Testis (tissue), 3 donors: Measurements from ENCODE around the gene MAD2L2. TPM values are rescaled to one million over a fixed set of nuclear protein-coding genes. Genes with fewer than 3 reads are reported as not detected.
"Not testable (repeated sequence)": the region's sequence is repeated elsewhere in the genome, so short reads cannot be mapped to it uniquely, and the experiment has no call there.

Experiments
- DNase-seq: peaks from one replicate; pipeline ENCODE4 v3.0.0-alpha.2; 2019
- H3K27ac ChIP-seq, 2 donors: fragments of 200-600 bp; sonication (generic); one replicate each; pipeline ENCODE4 v1.5.1; 2019
- H3K27me3 ChIP-seq: fragments of 200-600 bp; sonication (generic); one replicate; pipeline ENCODE4 v1.5.1; 2019
- H3K36me3 ChIP-seq: fragments of 200-600 bp; sonication (generic); one replicate; pipeline ENCODE4 v1.5.1; 2017; ENCODE audit warnings: low read depth; ENCODE audit errors: missing control alignments
- H3K4me1 ChIP-seq: fragments of 200-600 bp; sonication (generic); one replicate; pipeline ENCODE4 v1.5.1; 2019
- H3K4me3 ChIP-seq, 2 donors: fragments of 200-600 bp; sonication (generic); one replicate each; pipeline ENCODE4 v1.5.1; 2017 to 2019
- H3K9me3 ChIP-seq: fragments of 200-600 bp; sonication (generic); one replicate; pipeline ENCODE4 v1.5.1; 2017
- CTCF ChIP-seq, 3 experiments: fragments of 450-650 bp in 2 of 3; fragments of 200-600 bp in 1 of 3; sonication (generic) in 1 of 3; IDR thresholded peaks; one replicate each; pipeline ENCODE4 v1.5.1; 2016 to 2019; ENCODE audit warnings: antibody characterized with exemption in 3 of 3, mild to moderate bottlenecking in 2 of 3, moderate library complexity in 1 of 3
- POLR2A ChIP-seq: fragments of 450-650 bp; IDR thresholded peaks from one replicate; pipeline ENCODE4 v1.6.1; 2017; ENCODE audit warnings: antibody characterized with exemption, mild to moderate bottlenecking, moderate library complexity
- WGBS, 2 donors: methylation state at CpG; one replicate each; pipeline ENCODE4 v1.1.5; 2018; 5-methylcytosine and 5-hydroxymethylcytosine counted together
- intact Hi-C: fragments of 100-400 bp; cut with DNase I; formaldehyde crosslinking; loops from one replicate; pipeline ENCODE4 v1.15.1; 2023; ENCODE audit warnings: low total_unique reads
- polyA plus RNA-seq: library from polyadenylated mRNA; stranded (reverse); fragments of 350-450 nt; fragmentation: Illumina TruSeq; extraction: RNeasy Lipid Tissue Mini Kit (QIAGEN cat#74804); gene quantifications from one replicate; pipeline ENCODE4 v1.2.3, GENCODE V29; 2014; ENCODE audit warnings: low read depth, low replicate concordance; ENCODE audit not compliant: insufficient read depth
- total RNA-seq, 2 donors: library from RNA; depleted of rRNA; stranded (reverse); fragments of >200 nt; gene quantifications; one replicate each; pipeline ENCODE4 v1.2.3, GENCODE V29; 2016

Gene MAD2L2
- total and polyA plus RNA-seq, 3 donors from 2014 or later = 77.0 to 116 (median 115) TPM

GRCh38 chr1:11645670-11646265, 35.2 kb downstream of the MAD2L2 start:
- H3K4me1 ChIP-seq = peaks cover 29% of the 10 kb centered on the region
- no peaks in the 10 kb centered on the region for H3K27me3 ChIP-seq
- WGBS, 2 donors = 45 to 47% methylated on average over 8 of the region's 8 CpGs
- peak; percentile 80 for DNase-seq
- no peak for TF ChIP-seq POLR2A
- TF ChIP-seq CTCF (IDR thresholded peaks at IDR 0.05) = peak; percentile 38 to 69 (median 45)
- intact Hi-C loops = loop anchor here (10.0 kb wide), 2 partner anchors 391 to 601 kb away; partner anchors contain the start of gene MASP2
- H3K27ac ChIP-seq = no peak overlapping the region
- no peaks in the 10 kb centered on the region for H3K36me3 ChIP-seq
- H3K4me3 ChIP-seq = no peak overlapping the region
- H3K9me3 ChIP-seq = no peaks in the 10 kb centered on the region

- Histone ChIP-seq H3K4me3 (no peak overlapping the region), H3K27ac (no peak overlapping the region), H3K4me1 (peaks cover 26% of the 10 kb centered on the region), H3K27me3 (no peaks in the 10 kb centered on the region), H3K36me3 (no peaks in the 10 kb centered on the region), H3K9me3 (no peaks in the 10 kb centered on the region)
- no peak for DNase-seq
- TF ChIP-seq CTCF (IDR thresholded peaks at IDR 0.05) = no peak
- TF ChIP-seq POLR2A = no peak
- 89 to 90% methylated on average over 5 of the region's 5 CpGs for WGBS, 2 donors
- intact Hi-C loops = loop anchor here (10.0 kb wide), 2 partner anchors 390 to 600 kb away; partner anchors contain the start of gene MASP2
Observed at GRCh38 chr1:11645270-11645669, 35.7 kb downstream of the MAD2L2 start.

GRCh38 chr1:11643782-11644181, 37.2 kb downstream of the MAD2L2 start:
- Histone ChIP-seq H3K27me3 (no peaks in the 10 kb centered on the region), H3K36me3 (no peaks in the 10 kb centered on the region), H3K4me3 (no peak overlapping the region), H3K9me3 (no peaks in the 10 kb centered on the region), H3K4me1 (peaks cover 11% of the 10 kb centered on the region), H3K27ac (no peak overlapping the region)
- 65 to 70% methylated on average over 5 of the region's 5 CpGs for WGBS, 2 donors
- TF ChIP-seq POLR2A (no peak), CTCF (IDR thresholded peaks at IDR 0.05) (no peak)
- no peak for DNase-seq
- intact Hi-C loops = loop anchor here (10.0 kb wide), 2 partner anchors 389 to 599 kb away; partner anchors contain the start of gene MASP2

GRCh38 chr1:11642418-11643017, 38.4 kb downstream of the MAD2L2 start:
- not testable (repeated sequence) for H3K4me1 ChIP-seq, H3K27me3 ChIP-seq, H3K36me3 ChIP-seq, H3K9me3 ChIP-seq, H3K27ac ChIP-seq, H3K4me3 ChIP-seq
- intact Hi-C loops = loop anchor here (10.0 kb wide), 2 partner anchors 388 to 598 kb away; partner anchors contain the start of gene MASP2
- peak; percentile 78 to 95 (median 94) for TF ChIP-seq CTCF (IDR thresholded peaks at IDR 0.05)
- peak; percentile 85 for DNase-seq
- WGBS, 2 donors = 64 to 66% methylated on average over 18 of the region's 18 CpGs
